HEK293 (cell line): ENCODE results near the gene NOSIP.

Experiments used
- CTCF ChIA-PET: fragments of 350-600 bp; formaldehyde crosslinking; extraction: SDS; loops from one replicate; lab custom pipeline; 2021; ENCODE audit warnings: antibody characterized with exemption; lab: Yijun Ruan, JAX
- POLR2A ChIA-PET: fragments of 300-600 bp; formaldehyde crosslinking; extraction: SDS; loops from one replicate; lab custom pipeline; 2020; ENCODE audit warnings: antibody characterized with exemption, inconsistent platforms; lab: Yijun Ruan, JAX
- H3K27ac ChIP-seq: fragments of 200-500 bp; sonication (Bioruptor generic); 2 replicates; pipeline ENCODE4 v1.5.1; 2014; ENCODE audit warnings: low read depth, low read length, control low read depth, inconsistent platforms; ENCODE audit errors: extremely low read depth
- H3K36me3 ChIP-seq, 2 experiments: fragments of 200-500 bp in 1 of 2; sonication (Bioruptor generic) in 1 of 2; 1 replicate in 1 of 2; 2 replicates in 1 of 2; pipeline ENCODE4 v1.5.1; 2014 to 2017; ENCODE audit warnings: inconsistent platforms in 2 of 2, low read length in 2 of 2; ENCODE audit not compliant: control insufficient read depth in 2 of 2, insufficient read depth in 1 of 2
- H3K4me1 ChIP-seq: fragments of 200-500 bp; sonication (Bioruptor generic); 2 replicates; pipeline ENCODE4 v1.5.1; 2014; ENCODE audit warnings: mild to moderate bottlenecking, low read length, inconsistent platforms; ENCODE audit not compliant: control insufficient read depth, insufficient read depth
- H3K4me3 ChIP-seq: 2 replicates; pipeline ENCODE4 v1.5.1; 2011; ENCODE audit warnings: low read depth, mild to moderate bottlenecking, control low read depth, low read length, moderate library complexity
- H3K9me3 ChIP-seq: fragments of 200-500 bp; sonication (Bioruptor generic); 2 replicates; pipeline ENCODE4 v1.5.1; 2014; ENCODE audit warnings: low read depth, low read length, inconsistent platforms; ENCODE audit not compliant: control insufficient read depth, insufficient read depth
- BCL11A ChIP-seq: fragments of 450-650 bp; formaldehyde crosslinking; IDR thresholded peaks from 2 replicates; pipeline ENCODE4 v1.5.1; 2016; ENCODE audit warnings: low read depth, missing biosample characterization, missing genetic modification characterization
- GFI1B ChIP-seq: fragments of 450-650 bp; formaldehyde crosslinking; IDR thresholded peaks from 2 replicates; pipeline ENCODE4 v1.5.1; 2016; ENCODE audit warnings: missing biosample characterization, missing genetic modification characterization
- TCF7L2 ChIP-seq: IDR thresholded peaks from 2 replicates; pipeline ENCODE4 v1.6.1; 2011; ENCODE audit warnings: low read depth, mild to moderate bottlenecking, inconsistent platforms, low read length, moderate library complexity, borderline replicate concordance
- ZBTB1 ChIP-seq: fragments of 450-650 bp; formaldehyde crosslinking; IDR thresholded peaks from 2 replicates; pipeline ENCODE4 v1.5.1; 2016; ENCODE audit warnings: missing biosample characterization, missing genetic modification characterization
- ZBTB20 ChIP-seq: fragments of 450-650 bp; formaldehyde crosslinking; IDR thresholded peaks from 2 replicates; pipeline ENCODE4 v1.5.1; 2016; ENCODE audit warnings: missing biosample characterization, missing genetic modification characterization
- ZFHX2 ChIP-seq: fragments of 450-650 bp; formaldehyde crosslinking; conservative IDR thresholded peaks from 2 replicates; pipeline ENCODE4 v1.5.1; 2016; ENCODE audit warnings: missing biosample characterization, missing genetic modification characterization
- ZFP69B ChIP-seq: fragments of 450-650 bp; formaldehyde crosslinking; IDR thresholded peaks from 2 replicates; pipeline ENCODE4 v1.5.1; 2016; ENCODE audit warnings: missing biosample characterization, missing genetic modification characterization
- ZNF10 ChIP-seq: fragments of 450-650 bp; formaldehyde crosslinking; IDR thresholded peaks from 2 replicates; pipeline ENCODE4 v1.5.1; 2017; ENCODE audit warnings: missing biosample characterization, missing genetic modification characterization
- ZNF140 ChIP-seq: fragments of 450-650 bp; formaldehyde crosslinking; IDR thresholded peaks from 2 replicates; pipeline ENCODE4 v1.5.1; 2016; ENCODE audit warnings: missing biosample characterization, missing genetic modification characterization
- ZNF155 ChIP-seq: fragments of 450-650 bp; formaldehyde crosslinking; IDR thresholded peaks from 2 replicates; pipeline ENCODE4 v1.5.1; 2016; ENCODE audit warnings: missing biosample characterization, missing genetic modification characterization
- ZNF311 ChIP-seq: fragments of 450-650 bp; formaldehyde crosslinking; IDR thresholded peaks from 2 replicates; pipeline ENCODE4 v1.5.1; 2017; ENCODE audit warnings: missing biosample characterization, missing genetic modification characterization, borderline replicate concordance
- ZNF560 ChIP-seq: fragments of 450-650 bp; formaldehyde crosslinking; IDR thresholded peaks from 2 replicates; pipeline ENCODE4 v1.5.1; 2017; ENCODE audit warnings: missing biosample characterization, missing genetic modification characterization, borderline replicate concordance
- ZSCAN23 ChIP-seq: fragments of 450-650 bp; formaldehyde crosslinking; IDR thresholded peaks from 2 replicates; pipeline ENCODE4 v1.5.1; 2016; ENCODE audit warnings: missing biosample characterization, missing genetic modification characterization
- TF ChIP-seq, protein P1 (sequence below): fragments of 450-650 bp; formaldehyde crosslinking; IDR thresholded peaks from 2 replicates; pipeline ENCODE4 v1.5.1; 2016; ENCODE audit warnings: missing biosample characterization, missing genetic modification characterization, borderline replicate concordance
- TF ChIP-seq, protein P2 (sequence below): fragments of 450-650 bp; formaldehyde crosslinking; IDR thresholded peaks from 2 replicates; pipeline ENCODE4 v1.5.1; 2016; ENCODE audit warnings: missing biosample characterization, missing genetic modification characterization
- TF ChIP-seq, protein P3 (sequence below): fragments of 450-650 bp; formaldehyde crosslinking; conservative IDR thresholded peaks from 2 replicates; pipeline ENCODE4 v1.5.1; 2016; ENCODE audit warnings: low read depth, missing biosample characterization, missing genetic modification characterization
- TF ChIP-seq, protein P4 (sequence below): sonication (generic); formaldehyde crosslinking; IDR thresholded peaks from 2 replicates; pipeline ENCODE4 v1.8.1; 2022; ENCODE audit warnings: mild to moderate bottlenecking, moderate library complexity, missing genetic modification reagents
- TF ChIP-seq, protein P5 (sequence below): fragments of 450-650 bp; formaldehyde crosslinking; IDR thresholded peaks from 2 replicates; pipeline ENCODE4 v1.5.1; 2016; ENCODE audit warnings: missing biosample characterization, missing genetic modification characterization

The NOSIP gene

DNA sequence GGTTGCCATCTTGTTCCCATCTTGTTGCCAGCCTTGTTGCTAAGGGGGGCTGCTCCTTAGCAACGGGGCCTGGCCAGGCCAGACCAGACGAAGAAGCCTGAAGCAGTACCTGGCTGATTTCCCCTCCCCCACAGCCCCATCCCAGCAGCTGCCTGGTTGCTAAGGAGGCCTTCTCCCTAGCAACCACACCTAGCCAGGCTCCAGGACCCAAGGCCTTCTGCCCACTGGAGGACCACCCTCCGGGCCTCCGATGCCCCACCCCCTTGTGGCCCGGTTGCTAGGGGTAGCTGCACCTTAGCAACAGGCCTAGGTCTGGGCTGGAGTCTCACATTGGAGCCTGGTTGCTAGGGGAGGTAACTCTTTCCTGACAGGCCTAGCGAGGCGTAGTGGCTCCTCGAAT lies 4.7 kb upstream of the NOSIP start (continued):
- TF ChIP-seq, protein P1, sequence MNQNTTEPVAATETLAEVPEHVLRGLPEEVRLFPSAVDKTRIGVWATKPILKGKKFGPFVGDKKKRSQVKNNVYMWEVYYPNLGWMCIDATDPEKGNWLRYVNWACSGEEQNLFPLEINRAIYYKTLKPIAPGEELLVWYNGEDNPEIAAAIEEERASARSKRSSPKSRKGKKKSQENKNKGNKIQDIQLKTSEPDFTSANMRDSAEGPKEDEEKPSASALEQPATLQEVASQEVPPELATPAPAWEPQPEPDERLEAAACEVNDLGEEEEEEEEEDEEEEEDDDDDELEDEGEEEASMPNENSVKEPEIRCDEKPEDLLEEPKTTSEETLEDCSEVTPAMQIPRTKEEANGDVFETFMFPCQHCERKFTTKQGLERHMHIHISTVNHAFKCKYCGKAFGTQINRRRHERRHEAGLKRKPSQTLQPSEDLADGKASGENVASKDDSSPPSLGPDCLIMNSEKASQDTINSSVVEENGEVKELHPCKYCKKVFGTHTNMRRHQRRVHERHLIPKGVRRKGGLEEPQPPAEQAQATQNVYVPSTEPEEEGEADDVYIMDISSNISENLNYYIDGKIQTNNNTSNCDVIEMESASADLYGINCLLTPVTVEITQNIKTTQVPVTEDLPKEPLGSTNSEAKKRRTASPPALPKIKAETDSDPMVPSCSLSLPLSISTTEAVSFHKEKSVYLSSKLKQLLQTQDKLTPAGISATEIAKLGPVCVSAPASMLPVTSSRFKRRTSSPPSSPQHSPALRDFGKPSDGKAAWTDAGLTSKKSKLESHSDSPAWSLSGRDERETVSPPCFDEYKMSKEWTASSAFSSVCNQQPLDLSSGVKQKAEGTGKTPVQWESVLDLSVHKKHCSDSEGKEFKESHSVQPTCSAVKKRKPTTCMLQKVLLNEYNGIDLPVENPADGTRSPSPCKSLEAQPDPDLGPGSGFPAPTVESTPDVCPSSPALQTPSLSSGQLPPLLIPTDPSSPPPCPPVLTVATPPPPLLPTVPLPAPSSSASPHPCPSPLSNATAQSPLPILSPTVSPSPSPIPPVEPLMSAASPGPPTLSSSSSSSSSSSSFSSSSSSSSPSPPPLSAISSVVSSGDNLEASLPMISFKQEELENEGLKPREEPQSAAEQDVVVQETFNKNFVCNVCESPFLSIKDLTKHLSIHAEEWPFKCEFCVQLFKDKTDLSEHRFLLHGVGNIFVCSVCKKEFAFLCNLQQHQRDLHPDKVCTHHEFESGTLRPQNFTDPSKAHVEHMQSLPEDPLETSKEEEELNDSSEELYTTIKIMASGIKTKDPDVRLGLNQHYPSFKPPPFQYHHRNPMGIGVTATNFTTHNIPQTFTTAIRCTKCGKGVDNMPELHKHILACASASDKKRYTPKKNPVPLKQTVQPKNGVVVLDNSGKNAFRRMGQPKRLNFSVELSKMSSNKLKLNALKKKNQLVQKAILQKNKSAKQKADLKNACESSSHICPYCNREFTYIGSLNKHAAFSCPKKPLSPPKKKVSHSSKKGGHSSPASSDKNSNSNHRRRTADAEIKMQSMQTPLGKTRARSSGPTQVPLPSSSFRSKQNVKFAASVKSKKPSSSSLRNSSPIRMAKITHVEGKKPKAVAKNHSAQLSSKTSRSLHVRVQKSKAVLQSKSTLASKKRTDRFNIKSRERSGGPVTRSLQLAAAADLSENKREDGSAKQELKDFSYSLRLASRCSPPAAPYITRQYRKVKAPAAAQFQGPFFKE (tag by site-specific recombination), result no peak
- TF ChIP-seq, protein P2, sequence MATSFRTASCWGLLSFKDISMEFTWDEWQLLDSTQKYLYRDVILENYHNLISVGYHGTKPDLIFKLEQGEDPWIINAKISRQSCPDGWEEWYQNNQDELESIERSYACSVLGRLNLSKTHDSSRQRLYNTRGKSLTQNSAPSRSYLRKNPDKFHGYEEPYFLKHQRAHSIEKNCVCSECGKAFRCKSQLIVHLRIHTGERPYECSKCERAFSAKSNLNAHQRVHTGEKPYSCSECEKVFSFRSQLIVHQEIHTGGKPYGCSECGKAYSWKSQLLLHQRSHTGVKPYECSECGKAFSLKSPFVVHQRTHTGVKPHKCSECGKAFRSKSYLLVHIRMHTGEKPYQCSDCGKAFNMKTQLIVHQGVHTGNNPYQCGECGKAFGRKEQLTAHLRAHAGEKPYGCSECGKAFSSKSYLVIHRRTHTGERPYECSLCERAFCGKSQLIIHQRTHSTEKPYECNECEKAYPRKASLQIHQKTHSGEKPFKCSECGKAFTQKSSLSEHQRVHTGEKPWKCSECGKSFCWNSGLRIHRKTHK (tag by site-specific recombination), result no peak
- TF ChIP-seq ZFHX2 (no peak), ZNF10 (no peak), ZNF560 (tag by site-specific recombination) (no peak), ZSCAN23 (tag by site-specific recombination) (no peak), TCF7L2 (no peak), GFI1B (no peak), ZFP69B (tag by site-specific recombination) (no peak), ZNF311 (tag by site-specific recombination) (no peak), ZNF140 (no peak)
- TF ChIP-seq, protein P3, sequence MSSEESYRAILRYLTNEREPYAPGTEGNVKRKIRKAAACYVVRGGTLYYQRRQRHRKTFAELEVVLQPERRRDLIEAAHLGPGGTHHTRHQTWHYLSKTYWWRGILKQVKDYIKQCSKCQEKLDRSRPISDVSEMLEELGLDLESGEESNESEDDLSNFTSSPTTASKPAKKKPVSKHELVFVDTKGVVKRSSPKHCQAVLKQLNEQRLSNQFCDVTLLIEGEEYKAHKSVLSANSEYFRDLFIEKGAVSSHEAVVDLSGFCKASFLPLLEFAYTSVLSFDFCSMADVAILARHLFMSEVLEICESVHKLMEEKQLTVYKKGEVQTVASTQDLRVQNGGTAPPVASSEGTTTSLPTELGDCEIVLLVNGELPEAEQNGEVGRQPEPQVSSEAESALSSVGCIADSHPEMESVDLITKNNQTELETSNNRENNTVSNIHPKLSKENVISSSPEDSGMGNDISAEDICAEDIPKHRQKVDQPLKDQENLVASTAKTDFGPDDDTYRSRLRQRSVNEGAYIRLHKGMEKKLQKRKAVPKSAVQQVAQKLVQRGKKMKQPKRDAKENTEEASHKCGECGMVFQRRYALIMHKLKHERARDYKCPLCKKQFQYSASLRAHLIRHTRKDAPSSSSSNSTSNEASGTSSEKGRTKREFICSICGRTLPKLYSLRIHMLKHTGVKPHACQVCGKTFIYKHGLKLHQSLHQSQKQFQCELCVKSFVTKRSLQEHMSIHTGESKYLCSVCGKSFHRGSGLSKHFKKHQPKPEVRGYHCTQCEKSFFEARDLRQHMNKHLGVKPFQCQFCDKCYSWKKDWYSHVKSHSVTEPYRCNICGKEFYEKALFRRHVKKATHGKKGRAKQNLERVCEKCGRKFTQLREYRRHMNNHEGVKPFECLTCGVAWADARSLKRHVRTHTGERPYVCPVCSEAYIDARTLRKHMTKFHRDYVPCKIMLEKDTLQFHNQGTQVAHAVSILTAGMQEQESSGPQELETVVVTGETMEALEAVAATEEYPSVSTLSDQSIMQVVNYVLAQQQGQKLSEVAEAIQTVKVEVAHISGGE (tag by site-specific recombination), result no peak
- TF ChIP-seq, protein P4, sequence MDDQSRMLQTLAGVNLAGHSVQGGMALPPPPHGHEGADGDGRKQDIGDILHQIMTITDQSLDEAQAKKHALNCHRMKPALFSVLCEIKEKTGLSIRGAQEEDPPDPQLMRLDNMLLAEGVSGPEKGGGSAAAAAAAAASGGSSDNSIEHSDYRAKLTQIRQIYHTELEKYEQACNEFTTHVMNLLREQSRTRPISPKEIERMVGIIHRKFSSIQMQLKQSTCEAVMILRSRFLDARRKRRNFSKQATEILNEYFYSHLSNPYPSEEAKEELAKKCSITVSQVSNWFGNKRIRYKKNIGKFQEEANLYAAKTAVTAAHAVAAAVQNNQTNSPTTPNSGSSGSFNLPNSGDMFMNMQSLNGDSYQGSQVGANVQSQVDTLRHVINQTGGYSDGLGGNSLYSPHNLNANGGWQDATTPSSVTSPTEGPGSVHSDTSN (CRISPR knock-in tag), result no peak
- TF ChIP-seq, all 188 proteins: peak for 0

DNA sequence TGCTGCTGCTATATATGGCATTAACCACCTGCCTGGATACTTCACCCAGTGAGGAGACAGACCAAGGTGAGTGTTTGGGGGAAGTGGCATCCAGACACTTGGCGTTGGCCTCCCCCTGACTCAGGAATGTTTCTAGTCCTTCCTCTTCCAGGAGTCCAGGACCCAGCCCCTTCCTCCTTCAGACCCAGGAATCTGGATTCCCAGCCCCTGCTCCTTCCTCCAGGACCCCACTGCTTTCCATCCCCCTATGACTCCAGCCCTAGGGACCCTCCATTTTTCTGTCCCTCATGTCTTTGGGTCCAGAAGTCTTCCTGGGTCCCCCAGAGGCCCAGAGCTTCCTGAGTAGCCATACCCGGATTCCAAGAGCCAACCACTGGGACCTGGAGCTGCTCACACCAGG lies 2.9 kb upstream of the NOSIP start:
- Histone ChIP-seq H3K27ac (no peak overlapping the region), H3K36me3 (peaks cover 0 to 1% of the 10 kb centered on the region in 2 experiments; a peak in 2 of 3 replicates), H3K4me1 (peaks cover 9% of the 10 kb centered on the region), H3K9me3 (no peaks in the 10 kb centered on the region), H3K4me3 (no peak overlapping the region)
- ChIA-PET CTCF (interaction anchor here (1.1 kb wide), 1 partner anchor 98 kb away, joined by 10 read pairs; no protein-coding TSS in a partner anchor), POLR2A (interaction anchor here (0.5 to 1.0 kb wide), 2 partner anchors 34 to 58 kb away, joined by 4 to 5 read pairs; no protein-coding TSS in a partner anchor)
- peak; percentile 91 for TF ChIP-seq ZBTB20 (tag by site-specific recombination)
- no peak for TF ChIP-seq ZBTB1 (tag by site-specific recombination)
- TF ChIP-seq, protein P5, sequence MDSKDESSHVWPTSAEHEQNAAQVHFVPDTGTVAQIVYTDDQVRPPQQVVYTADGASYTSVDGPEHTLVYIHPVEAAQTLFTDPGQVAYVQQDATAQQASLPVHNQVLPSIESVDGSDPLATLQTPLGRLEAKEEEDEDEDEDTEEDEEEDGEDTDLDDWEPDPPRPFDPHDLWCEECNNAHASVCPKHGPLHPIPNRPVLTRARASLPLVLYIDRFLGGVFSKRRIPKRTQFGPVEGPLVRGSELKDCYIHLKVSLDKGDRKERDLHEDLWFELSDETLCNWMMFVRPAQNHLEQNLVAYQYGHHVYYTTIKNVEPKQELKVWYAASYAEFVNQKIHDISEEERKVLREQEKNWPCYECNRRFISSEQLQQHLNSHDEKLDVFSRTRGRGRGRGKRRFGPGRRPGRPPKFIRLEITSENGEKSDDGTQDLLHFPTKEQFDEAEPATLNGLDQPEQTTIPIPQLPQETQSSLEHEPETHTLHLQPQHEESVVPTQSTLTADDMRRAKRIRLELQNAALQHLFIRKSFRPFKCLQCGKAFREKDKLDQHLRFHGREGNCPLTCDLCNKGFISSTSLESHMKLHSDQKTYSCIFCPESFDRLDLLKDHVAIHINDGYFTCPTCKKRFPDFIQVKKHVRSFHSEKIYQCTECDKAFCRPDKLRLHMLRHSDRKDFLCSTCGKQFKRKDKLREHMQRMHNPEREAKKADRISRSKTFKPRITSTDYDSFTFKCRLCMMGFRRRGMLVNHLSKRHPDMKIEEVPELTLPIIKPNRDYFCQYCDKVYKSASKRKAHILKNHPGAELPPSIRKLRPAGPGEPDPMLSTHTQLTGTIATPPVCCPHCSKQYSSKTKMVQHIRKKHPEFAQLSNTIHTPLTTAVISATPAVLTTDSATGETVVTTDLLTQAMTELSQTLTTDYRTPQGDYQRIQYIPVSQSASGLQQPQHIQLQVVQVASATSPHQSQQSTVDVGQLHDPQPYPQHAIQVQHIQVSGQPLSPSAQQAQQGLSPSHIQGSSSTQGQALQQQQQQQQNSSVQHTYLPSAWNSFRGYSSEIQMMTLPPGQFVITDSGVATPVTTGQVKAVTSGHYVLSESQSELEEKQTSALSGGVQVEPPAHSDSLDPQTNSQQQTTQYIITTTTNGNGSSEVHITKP, result peak; percentile 66
- no peak for TF ChIP-seq ZNF155 (tag by site-specific recombination)
- no peak for TF ChIP-seq BCL11A (tag by site-specific recombination)
